Ovary (tissue), 9 donors: Measurements from ENCODE around the gene TRABD2B. TPM values are rescaled to one million over a fixed set of nuclear protein-coding genes. Genes with fewer than 3 reads are reported as not detected.

Source experiments
- DNase-seq, 5 donors: peaks; one replicate each; pipeline ENCODE4 v3.0.0-alpha.2; 2019 to 2020
- H3K27ac ChIP-seq, 2 donors: fragments of 200-600 bp; one replicate each; pipeline versions ENCODE4 v1.5.1 to v1.8.0; 2019 to 2022
- H3K27me3 ChIP-seq: fragments of 200-600 bp; one replicate; pipeline ENCODE4 v1.8.0; 2022
- H3K36me3 ChIP-seq: fragments of 200-600 bp; sonication (generic); one replicate; pipeline ENCODE4 v1.5.1; 2019
- H3K4me1 ChIP-seq: one replicate; pipeline ENCODE4 v1.8.1; 2013; ENCODE audit warnings: mild to moderate bottlenecking, moderate library complexity; ENCODE audit not compliant: insufficient read depth
- H3K4me3 ChIP-seq: fragments of 200-600 bp; sonication (generic); one replicate; pipeline ENCODE4 v1.5.1; 2017
- H3K9me3 ChIP-seq, 2 donors: fragments of 200-600 bp in 1 of 2; sonication (generic) in 1 of 2; one replicate each; pipeline versions ENCODE4 v1.5.1 to v1.8.1; 2013 to 2019; ENCODE audit warnings: mild to moderate bottlenecking in 1 of 2, moderate library complexity in 1 of 2
- CTCF ChIP-seq, 3 donors: fragments of 450-650 bp in 2 of 3; fragments of 200-600 bp in 1 of 3; IDR thresholded peaks; one replicate each; pipeline versions ENCODE4 v1.5.1 to v1.8.0; 2016 to 2022; ENCODE audit warnings: antibody characterized with exemption in 3 of 3, mild to moderate bottlenecking in 1 of 3
- EP300 ChIP-seq: sonication (generic); formaldehyde crosslinking; IDR thresholded peaks from one replicate; pipeline ENCODE4 v1.6.1; 2017; ENCODE audit warnings: antibody characterized with exemption
- POLR2A ChIP-seq: fragments of 450-650 bp; IDR thresholded peaks from one replicate; pipeline ENCODE4 v1.6.1; 2017; ENCODE audit warnings: antibody characterized with exemption, mild to moderate bottlenecking, moderate library complexity
- WGBS, 3 donors: extraction: QIAGEN DNeasy Blood & Tissue Kit in 1 of 3; methylation state at CpG; one replicate each; pipeline versions ENCODE4 v1.1.5 to v1.1.7; 2013 to 2017; 5-methylcytosine and 5-hydroxymethylcytosine counted together
- intact Hi-C, 4 donors: fragments of 100-400 bp; cut with DNase I; formaldehyde crosslinking; loops; one replicate each; pipeline versions ENCODE4 v1.11.0 to v1.15.1; 2022 to 2023
- polyA plus RNA-seq, 2 donors: library from polyadenylated mRNA; stranded (reverse); fragments of 200-250 nt in 1 of 2; fragments of 350-450 nt in 1 of 2; fragmentation: Illumina TruSeq in 1 of 2; extraction: RNeasy Lipid Tissue Mini Kit (QIAGEN cat#74804) in 1 of 2; gene quantifications; one replicate each; pipeline ENCODE4 v1.2.3, GENCODE V29; 2013 to 2014
- total RNA-seq, 7 donors: library from RNA; depleted of rRNA in 2 of 7; stranded (reverse); fragments of >200 nt in 2 of 7; fragmentation: NEBNext Ultra II Directional in 3 of 7; extraction: Animal tissue kit (Norgen Biotek cat#: 25700) in 3 of 7; gene quantifications; one replicate each; pipeline versions ENCODE4 v1.1.0 to v1.2.4, GENCODE V29; 2016 to 2023
- donor health status: DM: no; HTN: no; CAD: no; lungs with moderate emphysema.
- donor health status: DM: no; HTN: no; CAD: no.
- donor health status: Bipolar disorder and iron deficiency.
- donor health status: DM: yes; HTN: yes; CAD: no.
- donor health status: DM: no; HTN: no; CAD: no.
- donor health status: DM: yes; HTN: yes; CAD: no.

TRABD2B gene
- total and polyA plus RNA-seq, 9 donors = 0.18 to 1.6 (median 0.52) TPM

GRCh38 chr1:47976728-47977127 is 20.5 kb downstream of the TRABD2B start:
- H3K27ac ChIP-seq = no peak overlapping the region
- intact Hi-C loops = no loop called here
- WGBS, 3 donors = 81 to 98% (median 92%) methylated on average over 2 of the region's 2 CpGs
- H3K36me3 ChIP-seq = no peaks in the 10 kb centered on the region
- no peaks in the 10 kb centered on the region for H3K27me3 ChIP-seq
- DNase-seq = no peak
- H3K9me3 ChIP-seq = no peaks in the 10 kb centered on the region
- H3K4me1 ChIP-seq = no peaks in the 10 kb centered on the region
- TF ChIP-seq CTCF (IDR thresholded peaks at IDR 0.05) (no peak), EP300 (no peak), POLR2A (no peak)
- no peak overlapping the region for H3K4me3 ChIP-seq

GRCh38 chr1:47976267-47976666 is 20.9 kb downstream of the TRABD2B start:
- TF ChIP-seq CTCF (IDR thresholded peaks at IDR 0.05) = no peak
- no peak for TF ChIP-seq POLR2A
- no peak for TF ChIP-seq EP300
- intact Hi-C loops = no loop called here

GRCh38 chr1:47975302-47975921 is 21.8 kb downstream of the TRABD2B start:
- H3K27me3 ChIP-seq = no peaks in the 10 kb centered on the region
- H3K27ac ChIP-seq = no peak overlapping the region
- WGBS, 3 donors = 75 to 86% (median 75%) methylated on average over 3 of the region's 3 CpGs
- no peak for TF ChIP-seq POLR2A
- TF ChIP-seq EP300 = no peak
- TF ChIP-seq CTCF (IDR thresholded peaks at IDR 0.05) = no peak
- no peak for DNase-seq
- no peaks in the 10 kb centered on the region for H3K36me3 ChIP-seq
- no peaks in the 10 kb centered on the region for H3K9me3 ChIP-seq
- no peak overlapping the region for H3K4me3 ChIP-seq
- intact Hi-C loops = no loop called here
- peaks cover 1% of the 10 kb centered on the region for H3K4me1 ChIP-seq

More at GRCh38 chr1:47976267-47976666, 20.9 kb downstream of the TRABD2B start:
- Histone ChIP-seq H3K36me3 (no peaks in the 10 kb centered on the region), H3K27me3 (no peaks in the 10 kb centered on the region), H3K27ac (no peak overlapping the region), H3K9me3 (no peaks in the 10 kb centered on the region), H3K4me3 (no peak overlapping the region), H3K4me1 (peaks cover 1% of the 10 kb centered on the region)
- DNase-seq = no peak
- 65 to 97% (median 67%) methylated on average over 3 of the region's 3 CpGs for WGBS, 3 donors

GRCh38 chr1:47972864-47973432 is 24.2 kb downstream of the TRABD2B start:
- Histone ChIP-seq H3K9me3 (no peaks in the 10 kb centered on the region), H3K36me3 (no peaks in the 10 kb centered on the region), H3K27ac (no peak overlapping the region), H3K27me3 (no peaks in the 10 kb centered on the region), H3K4me3 (no peak overlapping the region), H3K4me1 (peaks cover 1% of the 10 kb centered on the region)
- intact Hi-C loops = no loop called here
- no peak for DNase-seq
- WGBS, 3 donors = 84 to 91% (median 90%) methylated on average over 4 of the region's 4 CpGs
- TF ChIP-seq CTCF (IDR thresholded peaks at IDR 0.05) (no peak), EP300 (no peak), POLR2A (no peak)
